Fibroblast of lung (primary cell): Measurements from ENCODE around the gene RTN4IP1.

Source experiments
- CTCF ChIP-seq, 2 donors: IDR thresholded peaks in 1 of 2; conservative IDR thresholded peaks in 1 of 2; 1 replicate in 1 of 2; 2 replicates in 1 of 2; pipeline ENCODE4 v1.5.1; 2011 to 2012; ENCODE audit warnings: low read length in 2 of 2, control low read depth in 1 of 2, inconsistent platforms in 1 of 2, low read depth in 1 of 2, mild to moderate bottlenecking in 1 of 2
- EZH2 ChIP-seq: IDR thresholded peaks from 2 replicates; pipeline ENCODE4 v1.5.1; 2012; ENCODE audit warnings: low read length, control low read depth, mild to moderate bottlenecking; ENCODE audit errors: missing control alignments

- no peak for TF ChIP-seq CTCF (conservative IDR thresholded peaks at IDR 0.05 in 1 of 2, IDR thresholded peaks at IDR 0.05 in 1 of 2; ENCODE audit: low read depth in 1 of 2, low read length in 2 of 2)
- TF ChIP-seq EZH2 = no peak
These were observed 106.6 kb downstream of the RTN4IP1 start for GRCh38 chr6:106522562-106523250.
